Adrenal gland (tissue), 5 donors: ENCODE data around the gene IL1A.

Experiments
- POLR2A ChIP-seq, 2 donors: fragments of 450-650 bp; IDR thresholded peaks; one replicate each; pipeline ENCODE4 v1.6.1; 2017; ENCODE audit warnings: antibody characterized with exemption in 2 of 2, mild to moderate bottlenecking in 2 of 2, moderate library complexity in 1 of 2
- TF ChIP-seq, protein P1 (sequence below), 6 experiments: fragments of 450-650 bp in 4 of 6; fragments of 200-600 bp in 2 of 6; sonication (generic) in 1 of 6; IDR thresholded peaks; 1 replicate in 5 of 6; 2 replicates in 1 of 6; pipeline versions ENCODE4 v1.5.1 to v1.8.0; 2016 to 2021; ENCODE audit warnings: antibody characterized with exemption in 6 of 6, mild to moderate bottlenecking in 2 of 6, moderate library complexity in 1 of 6
- donor health status: DM: no; HTN: no; CAD: no.

DNA sequence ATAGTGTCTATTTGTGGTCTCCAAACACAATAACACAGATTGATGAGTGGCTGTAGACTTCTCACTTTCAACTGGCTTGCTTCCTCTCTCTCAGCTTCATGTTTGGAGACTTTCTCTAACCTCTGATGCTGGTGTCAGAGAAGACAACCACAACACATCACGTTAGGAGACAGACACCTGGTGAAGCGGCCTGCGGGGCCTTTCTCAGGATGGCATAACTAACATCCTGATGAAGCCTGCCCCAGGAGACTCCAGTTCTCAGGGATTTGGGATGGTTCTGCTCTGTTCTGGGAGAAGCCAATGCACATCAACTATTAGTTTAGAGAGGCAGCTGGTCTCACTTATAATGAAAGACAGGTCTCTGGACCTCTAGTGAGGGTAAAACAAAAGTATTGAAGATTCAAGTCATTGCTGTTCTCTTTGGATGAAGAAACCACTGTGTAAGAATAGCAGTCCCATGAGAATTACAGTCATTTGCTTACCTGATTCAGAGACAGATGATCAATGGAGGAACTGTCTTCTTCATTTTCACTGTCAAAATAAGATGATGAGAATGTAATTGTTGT, 2.0 kb downstream of the IL1A start:
- TF ChIP-seq, protein P1, sequence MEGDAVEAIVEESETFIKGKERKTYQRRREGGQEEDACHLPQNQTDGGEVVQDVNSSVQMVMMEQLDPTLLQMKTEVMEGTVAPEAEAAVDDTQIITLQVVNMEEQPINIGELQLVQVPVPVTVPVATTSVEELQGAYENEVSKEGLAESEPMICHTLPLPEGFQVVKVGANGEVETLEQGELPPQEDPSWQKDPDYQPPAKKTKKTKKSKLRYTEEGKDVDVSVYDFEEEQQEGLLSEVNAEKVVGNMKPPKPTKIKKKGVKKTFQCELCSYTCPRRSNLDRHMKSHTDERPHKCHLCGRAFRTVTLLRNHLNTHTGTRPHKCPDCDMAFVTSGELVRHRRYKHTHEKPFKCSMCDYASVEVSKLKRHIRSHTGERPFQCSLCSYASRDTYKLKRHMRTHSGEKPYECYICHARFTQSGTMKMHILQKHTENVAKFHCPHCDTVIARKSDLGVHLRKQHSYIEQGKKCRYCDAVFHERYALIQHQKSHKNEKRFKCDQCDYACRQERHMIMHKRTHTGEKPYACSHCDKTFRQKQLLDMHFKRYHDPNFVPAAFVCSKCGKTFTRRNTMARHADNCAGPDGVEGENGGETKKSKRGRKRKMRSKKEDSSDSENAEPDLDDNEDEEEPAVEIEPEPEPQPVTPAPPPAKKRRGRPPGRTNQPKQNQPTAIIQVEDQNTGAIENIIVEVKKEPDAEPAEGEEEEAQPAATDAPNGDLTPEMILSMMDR (IDR thresholded peaks at IDR 0.05) = no peak
- no peak for TF ChIP-seq POLR2A (IDR thresholded peaks at IDR 0.05)
